ENCODE results near the gene LACRT.
"Not testable (repeated sequence)": the region's sequence is repeated elsewhere in the genome, so short reads cannot be mapped to it uniquely, and the experiment has no call there.

Gene LACRT

DNA sequence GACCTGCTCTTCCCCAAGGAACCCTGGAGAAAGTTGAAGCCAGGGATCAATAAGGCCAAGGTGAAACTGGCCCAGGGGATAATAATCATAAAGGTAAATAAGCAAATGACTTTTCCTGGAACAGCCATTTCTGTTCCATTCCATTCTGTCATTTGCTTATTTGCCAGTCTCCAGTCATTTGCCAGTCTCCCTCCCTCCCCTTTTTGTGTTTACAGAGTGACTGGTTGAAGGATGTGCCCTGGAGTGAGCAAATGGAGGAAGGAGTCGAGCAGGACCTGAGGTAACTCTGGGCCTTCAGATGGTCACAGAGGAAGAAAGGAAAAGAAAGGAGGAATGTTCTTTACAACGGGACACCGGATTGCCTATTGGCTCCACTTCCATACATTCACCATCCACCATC lies 31.3 kb upstream of the LACRT start:
- peaks cover 2% of the 10 kb centered on the region for H3K9me3 ChIP-seq (ENCODE audit: severe bottlenecking)
- no peak overlapping the region for H3K4me3 ChIP-seq (ENCODE audit: low read depth, low read length)
- no peak overlapping the region for H3K27ac ChIP-seq
- no peak for DNase-seq
- no peaks in the 10 kb centered on the region for H3K36me3 ChIP-seq
- no peak for TF ChIP-seq CTCF (IDR thresholded peaks at IDR 0.05; ENCODE audit: low read depth, low read length)
- H3K27me3 ChIP-seq (ENCODE audit: insufficient read depth, low read depth, severe bottlenecking), result peaks cover 36% of the 10 kb centered on the region

- not testable (repeated sequence) for H3K4me3 ChIP-seq (ENCODE audit: low read depth, low read length); DNase-seq; H3K27ac ChIP-seq; H3K9me3 ChIP-seq (ENCODE audit: severe bottlenecking); H3K36me3 ChIP-seq
- peaks cover 33% of the 10 kb centered on the region for H3K27me3 ChIP-seq (ENCODE audit: insufficient read depth, low read depth, severe bottlenecking)
Measured at GRCh38 chr12:54665022-54665635, 30.4 kb upstream of the LACRT start.

- H3K36me3 ChIP-seq, result no peaks in the 10 kb centered on the region
- no peak for DNase-seq
- H3K27ac ChIP-seq, result no peak overlapping the region
- peaks cover 2% of the 10 kb centered on the region for H3K9me3 ChIP-seq (ENCODE audit: severe bottlenecking)
- no peak for TF ChIP-seq CTCF (IDR thresholded peaks at IDR 0.05; ENCODE audit: low read depth, low read length)
- H3K27me3 ChIP-seq (ENCODE audit: insufficient read depth, low read depth, severe bottlenecking), result peaks cover 39% of the 10 kb centered on the region
- H3K4me3 ChIP-seq (ENCODE audit: low read depth, low read length), result no peak overlapping the region
Measured at GRCh38 chr12:54663603-54664002, 28.9 kb upstream of the LACRT start.

DNA sequence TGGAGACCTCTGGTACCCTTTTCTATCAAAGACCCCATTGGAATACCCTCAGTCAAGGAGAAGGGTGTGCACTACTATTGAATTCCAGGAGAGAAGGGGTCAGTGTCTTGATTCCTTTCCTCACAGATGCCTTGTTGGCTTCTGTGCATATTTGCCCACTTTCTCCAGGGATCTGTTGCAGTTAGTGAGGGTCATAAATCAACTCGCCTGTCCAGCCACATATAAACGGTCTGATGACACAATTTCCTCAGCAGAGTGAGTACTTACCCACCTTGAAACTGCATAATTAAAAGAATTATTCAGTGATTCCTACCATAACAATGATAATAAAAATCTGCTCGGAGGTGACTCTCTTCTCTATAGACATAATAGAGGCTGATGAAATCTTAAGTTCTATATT lies 27.3 kb upstream of the LACRT start:
- Histone ChIP-seq H3K27me3 (ENCODE audit: insufficient read depth, low read depth, severe bottlenecking) (peaks cover 48% of the 10 kb centered on the region), H3K36me3 (no peaks in the 10 kb centered on the region), H3K4me3 (ENCODE audit: low read depth, low read length) (no peak overlapping the region), H3K9me3 (ENCODE audit: severe bottlenecking) (peaks cover 2% of the 10 kb centered on the region), H3K27ac (no peak overlapping the region)
- TF ChIP-seq CTCF (IDR thresholded peaks at IDR 0.05; ENCODE audit: low read depth, low read length), result no peak
- no peak for DNase-seq

DNA sequence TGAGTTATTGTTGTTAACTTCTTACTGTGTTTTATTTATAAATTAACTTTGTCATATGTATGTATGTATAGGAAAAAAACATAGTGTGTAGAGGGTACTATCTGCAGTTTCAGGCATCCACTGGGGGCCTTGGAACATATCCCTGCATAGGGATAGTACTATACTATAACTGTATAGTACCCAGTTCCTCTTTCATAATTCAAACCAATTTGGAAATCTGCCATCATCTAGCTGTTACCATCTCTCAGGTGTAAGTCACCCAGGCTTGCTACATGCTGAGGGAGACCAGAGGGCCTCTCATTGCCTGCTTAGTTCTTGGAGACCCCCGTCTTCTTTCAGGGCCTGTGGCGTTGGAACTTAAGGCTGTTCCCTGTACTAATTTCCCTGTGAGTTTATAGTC lies 26.4 kb upstream of the LACRT start:
- TF ChIP-seq CTCF (IDR thresholded peaks at IDR 0.05; ENCODE audit: low read depth, low read length), result no peak
- Histone ChIP-seq H3K9me3 (ENCODE audit: severe bottlenecking) (peaks cover 2% of the 10 kb centered on the region), H3K4me3 (ENCODE audit: low read depth, low read length) (no peak overlapping the region), H3K36me3 (no peaks in the 10 kb centered on the region), H3K27ac (no peak overlapping the region), H3K27me3 (ENCODE audit: insufficient read depth, low read depth, severe bottlenecking) (peaks cover 51% of the 10 kb centered on the region)
- DNase-seq, result no peak

DNA sequence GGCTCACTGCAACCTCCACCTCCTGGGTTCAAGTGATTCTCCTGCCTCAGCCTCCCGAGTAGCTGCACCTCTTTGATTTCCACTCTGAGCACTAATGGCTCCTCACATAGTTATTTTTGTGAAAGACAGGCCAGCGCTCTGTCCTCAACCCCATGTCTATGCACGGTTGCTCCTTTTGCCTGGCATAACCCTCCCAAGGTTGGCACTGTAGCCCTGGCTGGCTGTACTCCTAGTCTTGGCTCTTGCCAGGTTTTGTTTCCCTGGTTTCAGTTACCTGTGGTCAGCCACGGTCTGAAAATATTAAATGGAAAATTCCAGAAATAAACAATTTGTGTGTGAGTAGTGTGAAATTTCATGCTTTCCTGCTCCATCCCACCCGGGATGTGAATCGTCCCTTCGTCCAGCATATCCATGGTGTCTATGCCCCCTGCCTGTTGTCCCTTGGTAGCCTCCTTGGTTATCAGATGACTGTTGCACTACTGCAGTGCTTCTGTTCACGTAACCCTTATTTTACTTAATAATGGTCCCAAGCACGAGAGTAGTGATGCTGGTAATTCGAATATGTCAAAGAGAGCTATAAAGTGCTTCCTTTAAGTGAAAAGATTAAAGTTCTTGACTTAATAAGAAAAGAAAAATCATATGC lies 25.7 kb upstream of the LACRT start:
- TF ChIP-seq CTCF (IDR thresholded peaks at IDR 0.05; ENCODE audit: low read depth, low read length), result no peak
- H3K4me3 ChIP-seq (ENCODE audit: low read depth, low read length), result no peak overlapping the region
- no peak overlapping the region for H3K27ac ChIP-seq
- DNase-seq, result no peak
- H3K9me3 ChIP-seq (ENCODE audit: severe bottlenecking), result peaks cover 2% of the 10 kb centered on the region
- peaks cover 51% of the 10 kb centered on the region for H3K27me3 ChIP-seq (ENCODE audit: insufficient read depth, low read depth, severe bottlenecking)
- no peaks in the 10 kb centered on the region for H3K36me3 ChIP-seq

Data from WERI-Rb-1 (cell line).